ENCODE results near the gene TMEM100. TPM values are rescaled to one million over a fixed set of nuclear protein-coding genes. Genes with fewer than 3 reads are reported as not detected.
A peak's percentile ranks its signal among the peaks of the same experiment; 100 is the strongest.

Gene TMEM100
- total and polyA plus RNA-seq, 2 of the 8 experiments (the other 6 are each of a cell fraction or from before 2014, with no cell fraction given): 0.36 to 0.48 TPM

GRCh38 chr17:55728361-55728760, 5.7 kb upstream of the TMEM100 start:
- Histone ChIP-seq H4K20me1 (replicated peaks in 1 of 2; ENCODE audit: control insufficient read depth in 1 of 2, insufficient read depth in 2 of 2, low read length in 2 of 2) (no peaks in the 10 kb centered on the region), H3K56ac (replicated peaks; ENCODE audit: insufficient read length, low read depth, low read length) (no peak overlapping the region), H3K4me1 (replicated peaks in 1 of 4; ENCODE audit: control insufficient read depth in 3 of 4, insufficient read depth in 4 of 4, low read length in 3 of 4) (peaks cover 1 to 18% (median 8%) of the 10 kb centered on the region in 4 experiments; a peak in 4 of 7 replicates), H3K9me3 (ENCODE audit: insufficient read depth in 2 of 2, low read depth in 1 of 2, low read length in 1 of 2) (no peaks in the 10 kb centered on the region), H3K79me1 (ENCODE audit: low read depth, low read length) (no peaks in the 10 kb centered on the region), H2BK12ac (ENCODE audit: low read depth, low read length) (no peak overlapping the region), H3K14ac (ENCODE audit: insufficient read length) (no peak overlapping the region), H4K91ac (replicated peaks; ENCODE audit: insufficient read length, low read length) (no peak overlapping the region), H3K23ac (ENCODE audit: insufficient read length) (no peak overlapping the region), H2BK120ac (replicated peaks; ENCODE audit: low read depth, low read length) (no peak overlapping the region), H3K4me3 (ENCODE audit: extremely low read depth in 1 of 4, insufficient read depth in 2 of 4, low read depth in 3 of 4, low read length in 4 of 4) (no peak overlapping the region), H2BK20ac (ENCODE audit: low read length) (no peak overlapping the region), H3K9ac (replicated peaks in 1 of 4; ENCODE audit: extremely low read depth in 1 of 4, low read depth in 3 of 4, low read length in 3 of 4) (no peak overlapping the region), H3K27me3 (replicated peaks in 1 of 4; ENCODE audit: control insufficient read depth in 3 of 4, extremely low read depth in 1 of 4, insufficient read depth in 3 of 4, low read length in 3 of 4) (no peaks in the 10 kb centered on the region), H3K4me2 (ENCODE audit: insufficient read depth in 1 of 2, low read depth in 2 of 2, low read length in 2 of 2) (no peak overlapping the region), H2BK5ac (ENCODE audit: low read depth, low read length) (no peak overlapping the region), H3K18ac (ENCODE audit: extremely low read depth, low read length) (no peak overlapping the region), H4K8ac (ENCODE audit: extremely low read depth, insufficient read depth, low read length) (no peak overlapping the region), H3K79me2 (ENCODE audit: control insufficient read depth in 1 of 2, insufficient read depth in 2 of 2, low read length in 2 of 2) (no peaks in the 10 kb centered on the region), H4K5ac (ENCODE audit: insufficient read length, low read depth, low read length) (no peak overlapping the region), H3K27ac (ENCODE audit: low read depth, low read length) (no peak overlapping the region), H3K4ac (replicated peaks; ENCODE audit: insufficient read length, low read depth, low read length) (no peak overlapping the region), H3K36me3 (ENCODE audit: control insufficient read depth in 2 of 4, insufficient read depth in 4 of 4, low read length in 3 of 4) (no peaks in the 10 kb centered on the region), H3K23me2 (ENCODE audit: low read depth, low read length) (no peaks in the 10 kb centered on the region), H2BK15ac (ENCODE audit: low read length) (no peak overlapping the region), H2AFZ (ENCODE audit: low read length) (peak overlapping the region; percentile 95), H2AK5ac (ENCODE audit: low read depth, low read length) (no peak overlapping the region)
- no peak for DNase-seq (ENCODE audit: low read depth in 1 of 2, low spot score in 2 of 2)
- ChIA-PET CTCF (ENCODE audit: partially characterized antibody) (interaction anchor here (0.9 to 1.7 kb wide), 6 partner anchors 10 to 201 kb away, joined by 3 to 7 read pairs (median 4); no protein-coding TSS in a partner anchor), POLR2A (ENCODE audit: partially characterized antibody) (no interaction called here)
- TF ChIP-seq POLR2AphosphoS5 (IDR thresholded peaks at IDR 0.05; ENCODE audit: low read depth, low read length) (no peak), CBX5 (IDR thresholded peaks at IDR 0.05; ENCODE audit: low read depth, low read length) (no peak), CHD2 (IDR thresholded peaks at IDR 0.05; ENCODE audit: low read length) (no peak), ATF3 (IDR thresholded peaks at IDR 0.05; ENCODE audit: insufficient read depth, low read depth, low read length) (no peak), BACH1 (IDR thresholded peaks at IDR 0.05; ENCODE audit: low read length) (no peak)
- TF ChIP-seq, protein P1, sequence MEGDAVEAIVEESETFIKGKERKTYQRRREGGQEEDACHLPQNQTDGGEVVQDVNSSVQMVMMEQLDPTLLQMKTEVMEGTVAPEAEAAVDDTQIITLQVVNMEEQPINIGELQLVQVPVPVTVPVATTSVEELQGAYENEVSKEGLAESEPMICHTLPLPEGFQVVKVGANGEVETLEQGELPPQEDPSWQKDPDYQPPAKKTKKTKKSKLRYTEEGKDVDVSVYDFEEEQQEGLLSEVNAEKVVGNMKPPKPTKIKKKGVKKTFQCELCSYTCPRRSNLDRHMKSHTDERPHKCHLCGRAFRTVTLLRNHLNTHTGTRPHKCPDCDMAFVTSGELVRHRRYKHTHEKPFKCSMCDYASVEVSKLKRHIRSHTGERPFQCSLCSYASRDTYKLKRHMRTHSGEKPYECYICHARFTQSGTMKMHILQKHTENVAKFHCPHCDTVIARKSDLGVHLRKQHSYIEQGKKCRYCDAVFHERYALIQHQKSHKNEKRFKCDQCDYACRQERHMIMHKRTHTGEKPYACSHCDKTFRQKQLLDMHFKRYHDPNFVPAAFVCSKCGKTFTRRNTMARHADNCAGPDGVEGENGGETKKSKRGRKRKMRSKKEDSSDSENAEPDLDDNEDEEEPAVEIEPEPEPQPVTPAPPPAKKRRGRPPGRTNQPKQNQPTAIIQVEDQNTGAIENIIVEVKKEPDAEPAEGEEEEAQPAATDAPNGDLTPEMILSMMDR (IDR thresholded peaks at IDR 0.05; ENCODE audit: control extremely low read depth in 1 of 3, insufficient read depth in 1 of 3, low read depth in 1 of 3, low read length in 3 of 3): no peak
- 77% methylated on average over 5 of the region's 5 CpGs; no CpG with 5 or more reads in 1 of the 2 experiments for WGBS, 2 experiments (ENCODE audit: extremely low coverage in 1 of 2, insufficient coverage in 1 of 2, insufficient read length in 1 of 2, insufficient replicate concordance in 2 of 2, low coverage in 1 of 2, low lambda C conversion rate in 2 of 2, missing lambda C conversion rate in 1 of 2)
- no peak for FAIRE-seq

Data from H1 (cell line).